Activated T-cell treated with anti-CD3 and anti-CD28 coated beads, Interleukin-2, amount 50 U/mL, for 4 hours (primary cell): ENCODE data around the gene GGTLC3. TPM values are rescaled to one million over a fixed set of nuclear protein-coding genes. Genes with fewer than 3 reads are reported as not detected.
A peak's percentile ranks its signal among the peaks of the same experiment; 100 is the strongest.
"Not testable (repeated sequence)": the region's sequence is repeated elsewhere in the genome, so short reads cannot be mapped to it uniquely, and the experiment has no call there.

Experiments
- ATAC-seq, 2 donors: fragments of 200-7000 bp; cut with Tn5 transposase; one replicate each; pipeline ENCODE4 v1.10.0; 2021
- DNase-seq: peaks from one replicate; pipeline ENCODE4 v3.0.0-alpha.2; 2020
- H3K27me3 Mint-ChIP-seq: one replicate; pipeline ENCODE4 v1.8.0; 2021; ENCODE audit warnings: low read depth, mixed read lengths
- H3K36me3 Mint-ChIP-seq: one replicate; pipeline ENCODE4 v1.8.0; 2022; ENCODE audit warnings: mixed read lengths; ENCODE audit not compliant: insufficient read depth
- H3K4me1 Mint-ChIP-seq: one replicate; pipeline ENCODE4 v1.8.0; 2021; ENCODE audit warnings: low read depth, mixed read lengths
- H3K4me3 Mint-ChIP-seq: one replicate; pipeline ENCODE4 v1.8.0; 2021; ENCODE audit warnings: mild to moderate bottlenecking, moderate library complexity, mixed read lengths
- H3K9me3 Mint-ChIP-seq: one replicate; pipeline ENCODE4 v1.8.0; 2021; ENCODE audit warnings: mixed read lengths
- total RNA-seq, 3 donors: library from RNA; stranded (reverse); gene quantifications; one replicate each; pipeline ENCODE4 v1.2.1, GENCODE V29; 2021

The GGTLC3 gene
- total RNA-seq, 3 donors from 2014 or later, result not detected

DNA sequence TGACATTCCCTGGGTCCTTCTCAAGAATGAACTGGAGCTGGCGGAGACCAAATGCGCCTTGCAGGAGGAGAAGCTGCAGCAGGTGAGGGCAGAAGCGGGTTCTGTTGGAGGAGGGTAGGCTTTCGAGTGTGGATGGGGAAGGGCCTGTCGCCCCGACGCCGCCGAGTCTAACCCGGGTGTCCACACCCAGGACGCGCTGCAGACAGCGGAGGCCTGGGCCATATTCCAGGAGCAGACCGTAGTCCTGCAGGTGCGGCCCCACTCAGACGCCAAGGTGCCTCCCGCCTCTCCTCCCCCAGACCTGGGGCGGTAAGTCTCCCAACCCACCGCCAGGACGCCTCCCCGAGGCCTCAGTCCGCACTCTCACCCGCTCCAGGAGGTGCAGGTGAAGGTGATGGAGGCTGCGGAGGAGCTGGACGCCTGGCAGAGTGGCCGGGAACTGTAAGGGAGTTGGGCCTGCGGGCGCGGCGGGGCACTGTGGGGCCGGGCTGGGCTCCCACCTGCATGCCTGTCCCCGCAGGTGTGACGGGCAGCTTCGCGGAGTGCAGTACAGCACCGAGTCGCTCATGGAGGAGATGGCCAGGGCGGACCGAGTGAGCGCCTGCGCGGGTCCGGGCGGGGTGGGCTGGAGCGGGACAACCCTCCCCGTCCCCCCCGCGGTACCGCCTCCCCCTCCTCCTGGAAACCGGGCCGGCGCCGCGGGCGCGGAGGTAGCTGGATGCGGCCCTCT is 11.6 kb upstream of the GGTLC3 start:
- DNase-seq, result not testable (repeated sequence)

DNA sequence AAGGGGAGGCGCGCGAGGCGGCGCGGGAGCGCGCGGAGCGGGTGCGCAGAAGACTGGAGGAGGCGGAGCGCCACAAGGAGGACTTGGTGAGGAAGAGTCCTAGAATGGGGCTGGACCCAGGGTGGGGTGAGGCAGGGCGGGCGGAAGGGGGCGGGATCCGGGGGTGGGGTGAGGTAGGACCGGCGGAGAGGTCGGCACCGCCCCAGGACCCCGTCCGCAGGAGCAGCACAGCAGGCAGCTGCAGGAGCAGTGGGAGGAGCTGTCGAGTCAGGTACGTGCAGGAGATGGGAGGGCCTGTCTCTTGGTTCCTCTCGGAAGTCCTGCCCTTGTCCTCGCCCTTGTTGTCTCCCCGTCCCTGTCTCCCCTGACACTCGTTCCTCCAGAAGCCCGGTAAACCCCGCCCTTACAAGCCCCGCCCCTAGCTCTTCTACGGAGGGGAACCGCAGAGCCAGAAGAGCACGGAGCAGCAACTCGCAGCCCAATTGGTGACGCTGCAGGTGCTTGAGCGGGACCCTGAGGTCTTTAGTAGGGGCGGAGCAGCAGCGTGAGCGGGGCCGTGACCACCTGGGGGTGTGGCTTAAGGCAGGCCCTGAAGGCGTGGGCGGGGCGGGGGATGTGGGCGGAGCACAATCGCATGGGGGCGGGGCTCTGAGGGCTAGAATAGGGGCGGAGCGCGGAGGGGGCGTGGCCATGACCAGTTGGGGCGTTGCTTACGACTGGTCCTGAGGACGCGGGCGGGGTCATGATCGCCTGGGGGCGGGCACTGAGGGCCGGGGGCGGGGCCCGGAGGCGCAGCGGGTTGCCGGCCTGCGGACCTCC is 10.8 kb upstream of the GGTLC3 start:
- peak overlapping the region; percentile 72 for H3K4me3 Mint-ChIP-seq
- H3K27me3 Mint-ChIP-seq, H3K36me3 Mint-ChIP-seq, H3K9me3 Mint-ChIP-seq, H3K4me1 Mint-ChIP-seq: not testable (repeated sequence)
- DNase-seq, result peak; percentile 85
- peak; percentile 78 to 80 for ATAC-seq

More for the DNA sequence above, 11.6 kb upstream of the GGTLC3 start:
- peak; percentile 4 to 27 for ATAC-seq
- not testable (repeated sequence) for H3K4me3 Mint-ChIP-seq, H3K27me3 Mint-ChIP-seq, H3K36me3 Mint-ChIP-seq, H3K4me1 Mint-ChIP-seq, H3K9me3 Mint-ChIP-seq

DNA sequence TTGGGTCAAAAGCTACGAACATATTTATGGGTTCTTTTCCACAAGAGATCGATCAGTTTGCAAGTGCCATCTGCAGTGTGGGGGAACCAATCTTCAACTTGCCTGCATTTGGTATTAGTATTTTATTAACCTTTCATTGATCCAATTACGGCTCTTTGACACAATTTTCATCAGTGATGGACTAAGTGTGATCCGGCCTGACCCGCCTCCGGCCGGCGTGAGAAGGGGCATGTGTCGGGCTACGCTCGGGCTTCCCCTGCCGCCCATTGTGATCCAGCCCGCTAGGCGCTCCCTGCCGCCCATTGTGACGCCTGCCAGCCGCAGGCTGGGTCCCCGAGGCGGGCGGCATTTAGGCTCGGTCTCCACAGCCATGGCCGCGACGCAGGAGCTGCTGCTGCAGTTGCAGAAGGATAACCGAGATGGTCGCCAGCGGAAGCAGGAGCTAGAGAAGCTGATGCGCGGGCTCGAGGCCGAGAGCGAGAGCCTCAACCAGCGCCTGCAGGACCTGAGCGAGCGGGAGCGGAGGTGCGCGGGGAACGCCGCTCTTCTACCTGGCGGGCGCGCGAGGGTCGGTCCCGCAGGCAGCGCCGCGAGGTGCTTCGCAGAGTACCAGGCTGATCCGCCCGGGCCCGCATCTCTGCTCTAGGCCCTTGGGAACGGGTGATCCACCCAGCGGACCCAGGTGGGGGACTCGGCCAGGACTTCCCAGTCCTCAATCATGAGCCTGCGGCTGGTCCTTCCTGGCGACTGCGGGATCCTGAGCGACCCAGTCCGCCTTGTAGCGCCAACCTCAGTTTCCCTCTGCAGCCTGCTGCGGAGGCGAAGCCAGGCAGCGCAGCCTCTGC is 10.0 kb upstream of the GGTLC3 start, which contains the start of gene TMEM191B:
TSS of gene TMEM191B (plus strand) at position 51 of the 845 bp plus-strand sequence. CDS start at position 230, 179 bp downstream.
- H3K27me3 Mint-ChIP-seq, H3K4me1 Mint-ChIP-seq, DNase-seq, H3K36me3 Mint-ChIP-seq, H3K9me3 Mint-ChIP-seq: not testable (repeated sequence)
- peak within 1 kb of the TSS; percentile 72 for H3K4me3 Mint-ChIP-seq
- peak; percentile 14 to 23 for ATAC-seq

DNA sequence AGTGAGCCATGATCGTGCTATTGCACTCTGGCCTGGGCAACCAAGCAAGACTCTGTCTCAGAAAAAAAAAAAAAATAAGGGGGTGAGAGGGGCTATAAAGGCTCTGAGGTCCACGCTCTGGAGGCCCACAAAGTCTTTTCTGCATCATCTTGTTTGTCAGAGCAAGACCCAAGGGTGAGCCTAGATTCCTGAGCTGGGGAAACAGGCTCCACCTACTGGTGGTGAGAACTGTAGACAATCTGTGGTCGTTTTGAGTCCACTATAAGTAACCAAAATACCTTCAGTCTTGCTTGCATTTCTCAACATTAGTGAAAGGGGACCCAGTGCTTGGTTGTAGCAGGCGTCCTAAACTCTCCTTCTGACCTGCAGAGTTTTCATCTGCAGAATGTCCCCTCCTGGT is 5.4 kb upstream of the GGTLC3 start:
- not testable (repeated sequence) for H3K9me3 Mint-ChIP-seq, H3K36me3 Mint-ChIP-seq, H3K4me1 Mint-ChIP-seq, ATAC-seq, H3K27me3 Mint-ChIP-seq, DNase-seq, H3K4me3 Mint-ChIP-seq

DNA sequence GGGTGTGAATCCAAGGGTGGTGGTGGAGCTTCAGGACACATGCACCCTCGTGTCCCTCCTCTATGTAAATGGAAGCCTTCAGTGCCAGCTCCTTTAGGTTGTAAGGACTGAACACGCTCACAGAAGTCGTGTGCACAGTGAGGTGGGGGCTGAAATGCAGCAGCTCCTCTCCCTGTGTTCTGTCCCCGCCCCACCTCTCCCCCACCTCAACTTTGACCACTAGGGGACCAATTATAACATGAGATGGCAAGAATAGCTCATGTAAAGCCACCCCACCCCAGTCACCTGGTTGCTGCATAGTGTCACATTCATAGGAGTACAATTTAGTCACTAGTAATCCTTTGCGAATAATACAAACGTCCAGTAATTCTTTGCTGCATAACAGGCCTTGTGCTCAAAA is 4.8 kb upstream of the GGTLC3 start:
- H3K4me3 Mint-ChIP-seq, H3K4me1 Mint-ChIP-seq, DNase-seq, ATAC-seq, H3K36me3 Mint-ChIP-seq, H3K27me3 Mint-ChIP-seq, H3K9me3 Mint-ChIP-seq: not testable (repeated sequence)

DNA sequence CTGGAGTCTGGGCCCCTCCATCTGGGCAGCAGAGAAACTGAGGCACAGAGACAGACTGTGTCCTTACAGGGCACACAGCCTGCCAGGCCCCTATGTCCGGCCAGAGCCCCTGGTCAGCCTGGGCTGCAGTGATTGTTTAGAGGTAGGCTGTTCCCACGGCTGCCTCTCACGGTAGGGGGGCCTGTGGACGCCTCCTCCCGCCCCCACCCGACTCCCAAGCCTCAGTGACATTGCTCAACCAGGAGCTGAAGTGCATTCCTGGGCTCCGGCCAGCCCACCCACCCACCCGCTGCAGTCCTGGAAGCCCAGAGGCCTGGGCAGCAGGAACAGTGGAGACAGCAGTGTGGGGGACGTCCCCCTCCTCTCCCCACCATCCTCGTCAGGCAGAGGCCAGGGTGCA is 4.5 kb downstream of the GGTLC3 start:
- not testable (repeated sequence) for H3K9me3 Mint-ChIP-seq, H3K27me3 Mint-ChIP-seq, H3K36me3 Mint-ChIP-seq, H3K4me1 Mint-ChIP-seq, ATAC-seq, H3K4me3 Mint-ChIP-seq, DNase-seq

DNA sequence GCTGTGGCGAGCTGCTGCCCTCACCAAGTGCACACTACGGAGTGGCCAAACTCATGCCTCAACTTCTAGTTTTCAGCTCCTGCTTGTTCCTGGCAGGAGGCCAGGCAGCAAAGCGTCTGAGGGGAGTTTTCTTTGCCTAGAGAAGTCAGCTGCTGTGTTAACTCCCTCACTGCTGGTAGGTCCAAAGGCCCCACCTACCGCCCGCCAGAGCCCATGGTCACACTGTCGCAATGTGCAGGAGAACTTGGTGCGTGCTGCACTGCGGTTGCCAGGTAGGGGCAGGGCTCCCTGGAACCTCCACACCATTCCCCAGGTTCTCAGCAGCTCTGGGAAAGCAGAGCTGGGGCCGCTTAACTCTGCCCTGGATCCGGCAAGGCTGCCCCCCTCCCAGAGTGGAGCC is 5.6 kb downstream of the GGTLC3 start:
- H3K4me1 Mint-ChIP-seq, DNase-seq, H3K9me3 Mint-ChIP-seq, H3K27me3 Mint-ChIP-seq, H3K4me3 Mint-ChIP-seq, H3K36me3 Mint-ChIP-seq, ATAC-seq: not testable (repeated sequence)

DNA sequence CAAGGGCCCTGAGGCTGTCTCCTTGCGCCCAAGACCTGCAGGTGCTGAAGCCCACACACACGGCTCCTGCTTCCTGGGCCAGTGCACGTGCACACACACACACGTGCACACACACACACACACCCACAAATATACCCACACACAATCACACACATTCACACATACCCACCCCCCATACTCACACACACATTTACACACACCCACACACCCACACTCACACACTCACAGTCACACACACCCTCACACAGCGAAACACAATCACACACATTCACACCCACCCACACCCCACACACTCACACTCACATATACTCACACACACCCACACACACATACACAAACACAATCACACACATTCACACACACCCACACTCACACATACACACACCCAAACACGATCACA is 6.6 kb downstream of the GGTLC3 start:
- H3K27me3 Mint-ChIP-seq, H3K36me3 Mint-ChIP-seq, H3K4me3 Mint-ChIP-seq, H3K9me3 Mint-ChIP-seq, H3K4me1 Mint-ChIP-seq, ATAC-seq, DNase-seq: not testable (repeated sequence)

DNA sequence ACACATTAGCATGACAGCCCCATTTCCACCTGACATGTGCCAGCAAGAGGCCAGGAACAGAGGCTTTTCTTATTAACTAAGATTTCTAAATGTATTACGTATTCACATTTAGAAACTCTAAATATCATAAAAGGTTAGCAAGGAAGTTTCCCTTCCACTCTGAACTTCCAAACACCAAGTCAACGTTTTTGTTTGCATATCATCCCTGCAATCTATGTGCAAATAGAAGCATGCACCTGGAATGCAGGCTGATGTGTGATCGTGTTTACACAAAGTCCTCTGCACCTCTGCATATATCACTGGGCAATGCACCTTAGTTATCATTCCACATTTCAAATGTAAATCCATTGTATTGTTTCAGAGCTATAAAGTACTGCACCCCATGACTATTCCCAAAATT is 21.7 kb downstream of the GGTLC3 start:
- not testable (repeated sequence) for H3K4me3 Mint-ChIP-seq, H3K27me3 Mint-ChIP-seq, DNase-seq, H3K36me3 Mint-ChIP-seq, H3K9me3 Mint-ChIP-seq, H3K4me1 Mint-ChIP-seq, ATAC-seq

Other genes starting within 250 kb of the GGTLC3 start
- gene TMEM191B, start 9.6 kb upstream of the GGTLC3 start, total RNA-seq, result 1 to 10 TPM in 1 of 3 donors, under 1 TPM in 1, not detected in 1; 0.22 to 1.0 TPM
- under 1 TPM; 0.45 to 0.89 (median 0.65) TPM for gene RIMBP3, start 93.8 kb upstream of the GGTLC3 start, total RNA-seq